LNCAP (cell line): ENCODE results near the gene RXRA.

Source experiments
- TF ChIP-seq, protein P1 (sequence below): fragments of 450-650 bp; IDR thresholded peaks from 2 replicates; pipeline ENCODE4 v1.5.1; 2017; ENCODE audit warnings: mild to moderate bottlenecking

Gene RXRA

GRCh38 chr9:134461426-134461982 is 135.2 kb downstream of the RXRA start:
- TF ChIP-seq, protein P1, sequence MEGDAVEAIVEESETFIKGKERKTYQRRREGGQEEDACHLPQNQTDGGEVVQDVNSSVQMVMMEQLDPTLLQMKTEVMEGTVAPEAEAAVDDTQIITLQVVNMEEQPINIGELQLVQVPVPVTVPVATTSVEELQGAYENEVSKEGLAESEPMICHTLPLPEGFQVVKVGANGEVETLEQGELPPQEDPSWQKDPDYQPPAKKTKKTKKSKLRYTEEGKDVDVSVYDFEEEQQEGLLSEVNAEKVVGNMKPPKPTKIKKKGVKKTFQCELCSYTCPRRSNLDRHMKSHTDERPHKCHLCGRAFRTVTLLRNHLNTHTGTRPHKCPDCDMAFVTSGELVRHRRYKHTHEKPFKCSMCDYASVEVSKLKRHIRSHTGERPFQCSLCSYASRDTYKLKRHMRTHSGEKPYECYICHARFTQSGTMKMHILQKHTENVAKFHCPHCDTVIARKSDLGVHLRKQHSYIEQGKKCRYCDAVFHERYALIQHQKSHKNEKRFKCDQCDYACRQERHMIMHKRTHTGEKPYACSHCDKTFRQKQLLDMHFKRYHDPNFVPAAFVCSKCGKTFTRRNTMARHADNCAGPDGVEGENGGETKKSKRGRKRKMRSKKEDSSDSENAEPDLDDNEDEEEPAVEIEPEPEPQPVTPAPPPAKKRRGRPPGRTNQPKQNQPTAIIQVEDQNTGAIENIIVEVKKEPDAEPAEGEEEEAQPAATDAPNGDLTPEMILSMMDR, result no peak

DNA sequence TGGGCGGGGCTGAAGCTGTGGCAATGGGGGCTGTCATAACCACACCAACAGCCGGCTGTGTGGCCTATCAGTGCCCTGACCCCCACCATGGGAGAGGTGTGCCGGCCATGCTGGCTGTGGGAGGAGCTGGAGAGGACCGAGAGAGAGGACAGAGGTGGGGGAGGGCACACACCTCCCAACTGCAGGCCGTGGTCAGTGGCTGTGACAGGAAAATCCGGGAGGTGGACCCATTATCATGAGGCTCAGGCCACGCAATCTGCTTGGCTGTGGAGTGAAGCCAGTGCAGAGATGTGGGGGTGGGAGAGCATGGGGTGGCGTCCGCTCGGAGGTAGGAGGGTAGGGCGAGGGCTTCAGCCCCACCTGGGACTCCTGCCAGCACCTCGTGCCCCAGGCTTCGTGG is 136.1 kb downstream of the RXRA start:
- TF ChIP-seq, protein P1, result no peak

- TF ChIP-seq, protein P1, result no peak
Measured at GRCh38 chr9:134463280-134463679, 137.0 kb downstream of the RXRA start.

- TF ChIP-seq, protein P1, result no peak
Measured at GRCh38 chr9:134466869-134467616, 140.8 kb downstream of the RXRA start.

- TF ChIP-seq, protein P1, result no peak
Measured at GRCh38 chr9:134468358-134468757, 142.1 kb downstream of the RXRA start.

DNA sequence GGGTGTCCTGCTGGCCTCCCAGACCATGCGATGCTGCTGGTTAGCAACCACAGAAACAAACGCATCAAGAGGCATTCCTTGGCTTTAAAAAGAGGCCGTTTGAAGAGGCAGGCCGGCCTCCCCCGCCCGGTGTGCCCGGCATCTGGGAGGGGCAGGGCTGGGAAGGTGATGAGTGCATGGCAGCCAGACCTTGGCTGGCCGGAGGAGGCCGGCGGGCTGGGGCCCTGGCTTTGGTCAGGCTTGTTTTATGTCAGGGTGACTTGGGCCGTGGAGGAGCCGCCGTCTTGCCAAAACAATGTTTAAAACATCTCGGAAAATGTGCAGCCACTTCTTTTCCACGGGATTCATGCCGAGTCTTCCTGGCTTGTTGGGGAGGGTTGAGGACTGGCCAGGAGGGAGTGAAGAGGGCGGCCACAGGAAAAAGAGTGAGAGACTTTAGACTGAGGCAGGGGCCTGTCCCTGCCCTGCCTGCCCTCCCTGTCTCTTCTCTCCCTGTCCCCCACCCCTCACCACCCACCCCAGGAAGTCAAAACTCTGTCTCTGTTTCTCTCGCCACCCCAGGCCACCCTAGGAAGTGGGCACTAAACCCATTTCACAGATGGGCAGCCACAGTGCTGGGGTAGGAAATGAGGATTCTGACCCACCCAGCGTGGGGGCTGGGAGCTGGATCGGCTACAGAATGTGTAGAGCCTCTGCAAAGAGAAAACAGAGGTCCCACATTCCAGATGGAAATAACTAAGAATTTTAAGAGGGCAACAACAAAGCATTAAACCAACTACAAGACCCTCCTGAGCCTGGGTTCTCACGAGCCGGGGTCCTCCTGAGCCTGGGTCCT is 143.0 kb downstream of the RXRA start:
- TF ChIP-seq, protein P1, result no peak

- TF ChIP-seq, protein P1, result no peak
Measured at GRCh38 chr9:134472256-134472655, 146.0 kb downstream of the RXRA start.
